Activated T-helper 1 cell treated with anti-CD3 and anti-CD28 coated beads, Interleukin-12 subunit alpha, Interleukin-12 subunit beta, Interleukin-2, Interleukin-4 antibody, amounts not matched to agents 30 ng/mL and 10 ng/mL and 1 ng/mL, durations not matched to agents 14 hours and 24 hours and 36 hours (primary cell): ENCODE data around the gene PHLPP1. TPM values are rescaled to one million over a fixed set of nuclear protein-coding genes. Genes with fewer than 3 reads are reported as not detected.
"Not testable (repeated sequence)": the region's sequence is repeated elsewhere in the genome, so short reads cannot be mapped to it uniquely, and the experiment has no call there.

ENCODE experiments used
- DNase-seq: peaks from one replicate; pipeline ENCODE4 v3.0.0; 2021; ENCODE audit warnings: low spot score
- H3K27ac Mint-ChIP-seq: one replicate; pipeline ENCODE4 v1.8.0; 2021; ENCODE audit warnings: mild to moderate bottlenecking, mixed read lengths
- H3K27me3 Mint-ChIP-seq: one replicate; pipeline ENCODE4 v1.8.0; 2022; ENCODE audit warnings: mild to moderate bottlenecking, moderate library complexity, mixed read lengths; ENCODE audit not compliant: insufficient read depth
- H3K36me3 Mint-ChIP-seq: one replicate; pipeline ENCODE4 v1.8.0; 2021; ENCODE audit warnings: low read depth, mixed read lengths
- H3K4me1 Mint-ChIP-seq: one replicate; pipeline ENCODE4 v1.8.0; 2021; ENCODE audit warnings: low read depth, mixed read lengths
- H3K4me3 Mint-ChIP-seq: one replicate; pipeline ENCODE4 v1.8.0; 2021; ENCODE audit warnings: mild to moderate bottlenecking, moderate library complexity, mixed read lengths
- H3K9me3 Mint-ChIP-seq: one replicate; pipeline ENCODE4 v1.8.0; 2021; ENCODE audit warnings: mixed read lengths
- intact Hi-C: fragments of 100-400 bp; cut with micrococcal nuclease; formaldehyde crosslinking; loops from one replicate; pipeline ENCODE4 v1.15.1; 2024
- total RNA-seq: library from RNA; stranded (reverse); gene quantifications from 2 replicates; pipeline ENCODE4 v1.2.3, GENCODE V29; 2022

PHLPP1 gene
- total RNA-seq, 1 donor from 2014 or later: 14.1 TPM

GRCh38 chr18:62881509-62882016 is 166.2 kb downstream of the PHLPP1 start:
- Mint-ChIP-seq H3K4me1 (peaks cover 22% of the 10 kb centered on the region), H3K4me3 (no peak overlapping the region), H3K27me3 (no peaks in the 10 kb centered on the region), H3K36me3 (no peaks in the 10 kb centered on the region), H3K27ac (no peak overlapping the region), H3K9me3 (no peaks in the 10 kb centered on the region)
- no peak for DNase-seq
- intact Hi-C loops: loop anchor here (5.0 kb wide), 1 partner anchor 34 kb away; no protein-coding TSS in a partner anchor

DNA sequence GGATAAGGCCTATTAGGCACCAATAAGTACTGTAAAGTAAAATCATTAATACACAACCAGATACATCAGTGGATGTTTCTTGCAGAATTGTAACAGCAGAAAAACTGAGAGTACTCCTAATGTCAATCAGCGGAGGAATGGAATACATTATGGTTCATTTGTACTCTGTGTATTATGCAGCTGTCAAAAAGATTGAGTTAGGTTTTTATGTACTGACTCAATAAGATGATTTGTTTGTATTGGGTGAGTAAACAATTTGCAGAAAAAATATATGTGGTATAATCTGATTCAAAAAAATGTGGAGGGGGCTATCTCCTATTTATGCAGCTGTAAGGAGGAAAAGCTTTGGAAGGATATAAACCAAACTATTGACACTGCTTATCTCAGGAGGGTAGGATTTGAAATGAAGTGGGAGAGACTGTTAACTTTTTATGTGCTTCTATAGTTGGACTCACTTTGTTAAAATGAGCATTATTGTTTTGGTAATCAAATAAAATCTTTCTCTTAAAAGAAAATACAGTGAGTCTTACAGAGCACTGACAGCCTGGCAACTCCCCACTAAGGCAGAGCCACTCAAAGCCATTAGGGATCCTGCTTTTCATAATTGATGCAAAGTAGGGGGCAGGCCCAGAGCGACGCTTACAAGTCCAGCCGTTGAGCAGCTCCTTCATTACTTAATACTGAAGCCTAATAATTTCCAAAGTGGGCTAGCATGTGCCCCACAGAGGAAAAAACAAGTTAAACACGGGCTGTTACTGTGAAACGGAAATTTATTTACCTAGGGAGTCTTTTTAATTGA is 168.8 kb downstream of the PHLPP1 start:
- Mint-ChIP-seq H3K27me3 (no peaks in the 10 kb centered on the region), H3K36me3 (no peaks in the 10 kb centered on the region), H3K4me3 (no peak overlapping the region), H3K9me3 (no peaks in the 10 kb centered on the region), H3K27ac (no peak overlapping the region), H3K4me1 (peaks cover 21% of the 10 kb centered on the region)
- intact Hi-C loops: loop anchor here (5.0 kb wide), 1 partner anchor 37 kb away; no protein-coding TSS in a partner anchor
- no peak for DNase-seq

- intact Hi-C loops: no loop called here
- Mint-ChIP-seq H3K36me3 (no peaks in the 10 kb centered on the region), H3K27me3 (peaks cover 3% of the 10 kb centered on the region), H3K4me1 (peaks cover 7% of the 10 kb centered on the region), H3K4me3 (no peak overlapping the region), H3K27ac (no peak overlapping the region), H3K9me3 (no peaks in the 10 kb centered on the region)
- no peak for DNase-seq
Measured at GRCh38 chr18:62885804-62886203, 170.5 kb downstream of the PHLPP1 start.

DNA sequence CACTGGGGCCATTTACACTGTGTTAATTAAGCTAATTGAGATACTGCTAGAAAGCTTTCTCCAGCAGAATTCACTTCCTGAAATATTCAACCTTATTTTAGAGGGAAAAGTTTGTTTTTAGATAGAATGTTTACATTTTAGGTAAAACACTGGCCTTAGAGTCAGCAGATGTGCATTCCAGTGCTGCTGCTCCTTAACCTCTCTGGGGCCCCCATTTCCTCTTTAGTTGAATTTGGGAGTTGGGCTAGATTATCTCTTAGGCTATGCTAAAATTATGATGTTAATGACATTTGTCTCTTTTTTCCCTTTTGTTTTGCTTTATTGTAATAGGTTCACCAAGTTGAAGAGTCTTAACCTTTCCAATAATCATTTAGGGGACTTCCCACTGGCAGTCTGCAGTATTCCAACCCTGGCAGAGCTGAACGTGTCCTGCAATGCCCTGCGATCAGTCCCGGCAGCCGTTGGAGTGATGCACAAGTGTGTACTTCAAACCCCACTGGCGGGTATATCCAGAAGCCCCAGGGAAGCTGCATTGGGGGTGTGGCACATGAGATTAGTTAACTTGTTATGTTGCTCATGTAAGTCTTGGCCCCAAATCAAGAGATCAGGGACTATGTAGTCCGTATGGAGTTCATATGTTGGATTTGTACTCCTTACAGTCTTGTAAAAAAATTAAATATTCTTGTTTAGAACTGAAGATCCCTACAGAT is 179.5 kb downstream of the PHLPP1 start:
- no peak for DNase-seq
- Mint-ChIP-seq H3K27me3 (peaks cover 3% of the 10 kb centered on the region), H3K27ac (no peak overlapping the region), H3K4me3 (no peak overlapping the region), H3K4me1 (peaks cover 9% of the 10 kb centered on the region), H3K36me3 (peaks cover 9% of the 10 kb centered on the region), H3K9me3 (no peaks in the 10 kb centered on the region)
- intact Hi-C loops: no loop called here

GRCh38 chr18:62897153-62897552 is 181.8 kb downstream of the PHLPP1 start:
- DNase-seq: no peak
- Mint-ChIP-seq H3K27me3 (no peaks in the 10 kb centered on the region), H3K4me3 (no peak overlapping the region), H3K4me1 (peaks cover 9% of the 10 kb centered on the region), H3K27ac (no peak overlapping the region), H3K36me3 (peaks cover 9% of the 10 kb centered on the region), H3K9me3 (no peaks in the 10 kb centered on the region)
- intact Hi-C loops: no loop called here

DNA sequence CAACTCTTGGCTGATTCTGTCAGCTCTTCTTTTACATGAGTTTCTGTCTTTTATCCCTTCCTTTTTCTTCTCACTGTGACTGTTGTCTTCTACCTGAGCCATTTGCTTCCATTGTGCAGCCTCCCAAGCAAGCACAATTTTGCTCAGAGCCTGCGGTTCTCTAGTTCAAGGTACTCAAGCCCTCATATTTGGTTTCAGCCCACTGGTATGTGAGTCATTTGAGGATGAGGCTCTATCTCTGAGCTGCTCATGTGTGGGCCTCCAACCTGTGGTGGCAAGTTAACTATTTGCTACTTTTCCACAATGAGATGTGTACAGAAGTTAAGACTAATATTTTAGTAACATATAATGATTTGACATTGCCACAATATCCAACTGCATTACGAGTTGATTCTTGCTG is 183.0 kb downstream of the PHLPP1 start:
- no peak for DNase-seq
- Mint-ChIP-seq H3K27ac (no peak overlapping the region), H3K9me3 (no peaks in the 10 kb centered on the region), H3K27me3 (no peaks in the 10 kb centered on the region), H3K4me1 (peaks cover 9% of the 10 kb centered on the region), H3K36me3 (peaks cover 9% of the 10 kb centered on the region), H3K4me3 (no peak overlapping the region)
- intact Hi-C loops: no loop called here

GRCh38 chr18:62899534-62899933 is 184.2 kb downstream of the PHLPP1 start:
- no peak overlapping the region for H3K4me3 Mint-ChIP-seq

GRCh38 chr18:62900132-62900883 is 185.0 kb downstream of the PHLPP1 start:
- Mint-ChIP-seq H3K4me1 (peaks cover 9% of the 10 kb centered on the region), H3K27ac (no peak overlapping the region)

More at GRCh38 chr18:62899534-62899933, 184.2 kb downstream of the PHLPP1 start:
- Mint-ChIP-seq H3K36me3 (peaks cover 8% of the 10 kb centered on the region), H3K9me3 (no peaks in the 10 kb centered on the region), H3K4me1 (peaks cover 9% of the 10 kb centered on the region), H3K27ac (no peak overlapping the region), H3K27me3 (no peaks in the 10 kb centered on the region)
- no peak for DNase-seq
- intact Hi-C loops: no loop called here

DNA sequence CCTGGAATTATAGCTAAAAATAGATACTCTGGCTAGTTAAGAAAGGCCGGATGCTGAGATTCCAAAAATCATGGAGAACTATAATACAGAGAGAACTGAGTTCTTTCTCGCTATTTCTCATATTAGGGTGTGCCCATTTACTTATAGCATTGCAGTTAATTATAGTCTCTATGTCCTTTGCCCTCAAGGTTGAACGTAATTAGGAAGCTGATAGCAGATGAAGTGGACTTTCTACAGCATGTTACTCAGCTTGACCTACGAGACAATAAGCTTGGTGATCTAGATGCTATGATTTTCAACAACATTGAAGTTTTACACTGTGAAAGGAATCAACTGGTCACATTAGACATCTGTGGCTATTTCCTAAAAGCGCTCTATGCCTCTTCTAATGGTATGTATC is 187.4 kb downstream of the PHLPP1 start:
- no peak overlapping the region for H3K4me3 Mint-ChIP-seq
- H3K36me3 Mint-ChIP-seq: peaks cover 9% of the 10 kb centered on the region
- no peak overlapping the region for H3K27ac Mint-ChIP-seq
- DNase-seq: no peak
- intact Hi-C loops: loop anchor here (5.0 kb wide), 1 partner anchor 35 kb away; no protein-coding TSS in a partner anchor
- peaks cover 8% of the 10 kb centered on the region for H3K4me1 Mint-ChIP-seq
- H3K9me3 Mint-ChIP-seq: no peaks in the 10 kb centered on the region
- no peaks in the 10 kb centered on the region for H3K27me3 Mint-ChIP-seq

More at GRCh38 chr18:62900132-62900883, 185.0 kb downstream of the PHLPP1 start:
- Mint-ChIP-seq H3K36me3 (peaks cover 9% of the 10 kb centered on the region), H3K9me3 (no peaks in the 10 kb centered on the region), H3K4me3 (no peak overlapping the region), H3K27me3 (no peaks in the 10 kb centered on the region)
- no peak for DNase-seq
- intact Hi-C loops: loop anchor here (5.0 kb wide), 1 partner anchor 37 kb away; no protein-coding TSS in a partner anchor

- DNase-seq: no peak
- intact Hi-C loops: loop anchor here (5.0 kb wide), 1 partner anchor 33 kb away; no protein-coding TSS in a partner anchor
- Mint-ChIP-seq H3K4me3 (no peak overlapping the region), H3K27me3 (no peaks in the 10 kb centered on the region), H3K27ac (no peak overlapping the region), H3K36me3 (peaks cover 1% of the 10 kb centered on the region), H3K9me3 (no peaks in the 10 kb centered on the region), H3K4me1 (no peaks in the 10 kb centered on the region)
Measured at GRCh38 chr18:62904396-62905285, 189.3 kb downstream of the PHLPP1 start.

DNA sequence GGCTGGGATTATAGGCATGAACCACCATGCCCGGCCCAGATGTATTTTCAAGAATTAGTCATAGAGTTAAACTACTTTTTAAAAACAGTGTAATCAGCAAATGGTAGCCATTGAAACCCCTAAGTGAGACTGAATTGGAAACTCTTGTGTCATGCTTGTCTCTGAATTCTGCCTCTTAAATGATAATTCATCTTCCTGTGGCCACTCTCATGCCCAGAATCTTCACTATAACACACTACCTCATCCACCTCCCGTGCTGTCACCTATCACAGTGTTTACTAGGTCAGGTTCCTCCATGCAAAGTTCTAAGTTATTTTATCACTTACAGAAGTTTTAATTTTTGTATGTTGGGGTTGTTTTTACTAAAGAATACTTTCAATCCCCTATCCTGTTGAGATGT is 197.5 kb downstream of the PHLPP1 start:
- Mint-ChIP-seq H3K27ac (no peak overlapping the region), H3K4me3 (no peak overlapping the region), H3K36me3 (peaks cover 2% of the 10 kb centered on the region), H3K9me3 (no peaks in the 10 kb centered on the region), H3K4me1 (no peaks in the 10 kb centered on the region), H3K27me3 (no peaks in the 10 kb centered on the region)
- no peak for DNase-seq
- intact Hi-C loops: no loop called here

- DNase-seq, H3K27ac Mint-ChIP-seq, H3K4me3 Mint-ChIP-seq, H3K36me3 Mint-ChIP-seq, H3K9me3 Mint-ChIP-seq, intact Hi-C loops, H3K4me1 Mint-ChIP-seq, H3K27me3 Mint-ChIP-seq: not testable (repeated sequence)
Measured at GRCh38 chr18:62913824-62914223, 198.5 kb downstream of the PHLPP1 start.
